Right lobe of liver (tissue), 6 donors: ENCODE measurements around the gene ZCCHC24. TPM values are rescaled to one million over a fixed set of nuclear protein-coding genes. Genes with fewer than 3 reads are reported as not detected.

ENCODE experiments used
- ATAC-seq, 4 donors: fragments of 200-7000 bp; cut with Tn5 transposase; one replicate each; pipeline ENCODE4 v1.9.1; 2020; ENCODE audit warnings: mild to moderate bottlenecking in 4 of 4, moderate library complexity in 4 of 4
- DNase-seq, 3 donors: peaks; one replicate each; pipeline ENCODE4 v3.0.0-alpha.2; 2020
- H3K27ac ChIP-seq, 3 donors: fragments of 200-600 bp; one replicate each; pipeline ENCODE4 v1.8.0; 2022
- H3K27me3 ChIP-seq, 2 donors: fragments of 200-600 bp; one replicate each; pipeline ENCODE4 v1.8.0; 2022
- H3K36me3 ChIP-seq, 4 donors: fragments of 200-600 bp; sonication (generic) in 1 of 4; one replicate each; pipeline versions ENCODE4 v1.5.1 to v1.8.0; 2017 to 2022; ENCODE audit warnings: control low read depth in 1 of 4
- H3K4me1 ChIP-seq, 4 donors: fragments of 200-600 bp; sonication (generic) in 1 of 4; one replicate each; pipeline versions ENCODE4 v1.5.1 to v1.8.0; 2017 to 2022; ENCODE audit warnings: control low read depth in 1 of 4
- H3K4me3 ChIP-seq, 3 donors: fragments of 200-600 bp; one replicate each; pipeline ENCODE4 v1.8.0; 2022
- H3K9me3 ChIP-seq, 4 donors: fragments of 200-600 bp; sonication (generic) in 1 of 4; one replicate each; pipeline versions ENCODE4 v1.5.1 to v1.8.0; 2017 to 2022; ENCODE audit warnings: control low read depth in 1 of 4
- POLR2A ChIP-seq: fragments of 450-650 bp; IDR thresholded peaks from one replicate; pipeline ENCODE4 v1.6.1; 2017; ENCODE audit warnings: antibody characterized with exemption, mild to moderate bottlenecking
- WGBS: methylation state at CpG from one replicate; pipeline ENCODE4 v1.1.6; 2018; ENCODE audit warnings: low coverage, low lambda C conversion rate; ENCODE audit not compliant: insufficient coverage; ENCODE audit errors: missing lambda C conversion rate; 5-methylcytosine and 5-hydroxymethylcytosine counted together
- intact Hi-C, 2 donors: fragments of 100-400 bp; cut with DNase I; formaldehyde crosslinking; loops; one replicate each; pipeline versions ENCODE4 v1.11.2 to v1.14.1; 2022
- total RNA-seq, 6 experiments: library from RNA; depleted of rRNA in 2 of 6; stranded (reverse); fragments of >200 nt in 2 of 6; fragmentation: NEBNext Ultra II Directional in 3 of 6; extraction: Animal tissue kit (Norgen Biotek cat#: 25700) in 3 of 6; gene quantifications; one replicate each; pipeline versions ENCODE4 v1.1.0 to v1.2.4, GENCODE V29; 2016 to 2023
- TF ChIP-seq, protein P1 (sequence below), 4 donors: fragments of 200-600 bp in 3 of 4; fragments of 450-650 bp in 1 of 4; IDR thresholded peaks; one replicate each; pipeline versions ENCODE4 v1.5.1 to v1.8.0; 2016 to 2022; ENCODE audit warnings: antibody characterized with exemption in 4 of 4, mild to moderate bottlenecking in 2 of 4
- donor health status: DM: no; HTN: yes; CAD: no.
- donor health status: DM: no; HTN: no; CAD: no.
- donor health status: DM: no; HTN: no; CAD: no.
- donor health status: DM: no; HTN: yes; CAD: no.
- donor health status: DM: no; HTN: yes; CAD: no.

The ZCCHC24 gene
- total RNA-seq, 6 experiments from 2014 or later: 19.8 to 33.6 (median 22.7) TPM

DNA sequence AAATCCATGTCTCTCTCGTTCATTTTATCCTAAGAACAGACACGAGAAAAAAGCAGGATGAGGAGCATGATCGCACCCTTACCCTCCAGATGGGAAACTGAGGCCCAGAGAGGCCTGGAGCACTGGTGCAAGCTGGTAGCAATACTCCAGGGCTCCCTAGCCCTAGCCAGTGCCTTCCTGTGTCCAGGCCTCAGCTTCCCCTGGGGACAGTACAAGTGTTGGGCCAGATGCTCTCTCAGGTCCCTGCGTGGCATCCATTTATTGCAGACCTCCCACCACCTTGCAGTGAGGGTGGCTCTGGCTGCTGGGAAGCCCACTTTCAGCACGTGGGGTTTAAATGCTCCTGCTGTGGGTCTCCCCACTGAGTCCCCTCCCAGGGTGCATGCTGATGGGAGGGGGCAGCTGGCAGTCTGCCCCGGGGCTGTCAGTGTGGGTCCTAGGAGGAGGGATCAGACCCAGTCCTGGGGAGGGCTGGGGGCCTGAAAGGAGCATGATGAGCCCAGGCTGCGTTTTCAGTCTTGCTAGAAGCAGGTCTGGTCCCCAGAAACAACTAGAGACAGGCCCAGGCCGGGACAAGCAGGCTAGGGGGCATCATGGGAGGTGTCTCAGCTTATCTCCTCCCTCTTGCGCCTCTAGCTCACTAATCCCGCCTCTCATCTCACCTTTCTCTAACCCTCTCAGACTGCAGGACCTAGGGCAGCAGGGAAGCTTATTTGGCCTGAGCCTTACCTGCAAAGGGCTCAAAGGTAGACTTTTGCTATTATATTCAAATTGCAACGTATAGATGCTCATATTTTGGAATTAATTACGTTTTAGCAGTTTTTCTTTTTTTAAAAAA is 98.8 kb downstream of the ZCCHC24 start:
- peaks cover 0 to 25% (median 17%) of the 10 kb centered on the region in 4 donors for H3K36me3 ChIP-seq
- intact Hi-C loops: no loop called here
- no peaks in the 10 kb centered on the region for H3K9me3 ChIP-seq
- 43% methylated on average over 6 of the region's 12 CpGs for WGBS
- no peaks in the 10 kb centered on the region for H3K27me3 ChIP-seq
- H3K4me1 ChIP-seq: peaks cover 0 to 48% (median 26%) of the 10 kb centered on the region in 4 donors
- peak overlapping the region in 1 of 3 donors; percentile 83 for H3K27ac ChIP-seq
- DNase-seq (peak in 1 of 3 donors; percentile 48), ATAC-seq (no peak)
- no peak for TF ChIP-seq POLR2A
- TF ChIP-seq, protein P1, sequence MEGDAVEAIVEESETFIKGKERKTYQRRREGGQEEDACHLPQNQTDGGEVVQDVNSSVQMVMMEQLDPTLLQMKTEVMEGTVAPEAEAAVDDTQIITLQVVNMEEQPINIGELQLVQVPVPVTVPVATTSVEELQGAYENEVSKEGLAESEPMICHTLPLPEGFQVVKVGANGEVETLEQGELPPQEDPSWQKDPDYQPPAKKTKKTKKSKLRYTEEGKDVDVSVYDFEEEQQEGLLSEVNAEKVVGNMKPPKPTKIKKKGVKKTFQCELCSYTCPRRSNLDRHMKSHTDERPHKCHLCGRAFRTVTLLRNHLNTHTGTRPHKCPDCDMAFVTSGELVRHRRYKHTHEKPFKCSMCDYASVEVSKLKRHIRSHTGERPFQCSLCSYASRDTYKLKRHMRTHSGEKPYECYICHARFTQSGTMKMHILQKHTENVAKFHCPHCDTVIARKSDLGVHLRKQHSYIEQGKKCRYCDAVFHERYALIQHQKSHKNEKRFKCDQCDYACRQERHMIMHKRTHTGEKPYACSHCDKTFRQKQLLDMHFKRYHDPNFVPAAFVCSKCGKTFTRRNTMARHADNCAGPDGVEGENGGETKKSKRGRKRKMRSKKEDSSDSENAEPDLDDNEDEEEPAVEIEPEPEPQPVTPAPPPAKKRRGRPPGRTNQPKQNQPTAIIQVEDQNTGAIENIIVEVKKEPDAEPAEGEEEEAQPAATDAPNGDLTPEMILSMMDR (IDR thresholded peaks at IDR 0.05): no peak
- no peak overlapping the region for H3K4me3 ChIP-seq

DNA sequence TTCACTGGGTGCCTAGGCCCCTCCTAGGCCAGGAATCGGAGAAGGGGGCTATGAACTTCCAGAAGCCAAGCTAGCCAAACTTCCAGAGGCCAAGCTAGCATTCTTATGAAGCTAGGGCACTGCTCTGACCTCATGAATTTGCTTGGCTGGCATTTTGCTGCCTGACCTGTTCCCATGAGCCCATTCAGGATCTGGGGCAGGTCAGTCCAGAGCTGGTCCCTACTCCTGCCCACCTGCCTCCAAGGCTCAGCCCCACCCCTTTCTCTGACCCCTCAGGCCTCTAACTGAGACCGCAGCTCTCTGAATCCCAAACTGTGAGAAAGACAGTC is 99.4 kb downstream of the ZCCHC24 start:
- Histone ChIP-seq H3K9me3 (no peaks in the 10 kb centered on the region), H3K27me3 (no peaks in the 10 kb centered on the region), H3K4me3 (no peak overlapping the region), H3K4me1 (peaks cover 0 to 54% (median 29%) of the 10 kb centered on the region in 4 donors), H3K36me3 (peaks cover 0 to 20% (median 13%) of the 10 kb centered on the region in 4 donors), H3K27ac (no peak overlapping the region)
- peak in 1 of 3 donors; percentile 60 for DNase-seq
- intact Hi-C loops: no loop called here
- ATAC-seq: no peak
- 80% methylated on average over 1 of the region's 2 CpGs for whole genome bisulfite sequencing
- TF ChIP-seq, protein P1 (IDR thresholded peaks at IDR 0.05): no peak
- TF ChIP-seq POLR2A: no peak

DNA sequence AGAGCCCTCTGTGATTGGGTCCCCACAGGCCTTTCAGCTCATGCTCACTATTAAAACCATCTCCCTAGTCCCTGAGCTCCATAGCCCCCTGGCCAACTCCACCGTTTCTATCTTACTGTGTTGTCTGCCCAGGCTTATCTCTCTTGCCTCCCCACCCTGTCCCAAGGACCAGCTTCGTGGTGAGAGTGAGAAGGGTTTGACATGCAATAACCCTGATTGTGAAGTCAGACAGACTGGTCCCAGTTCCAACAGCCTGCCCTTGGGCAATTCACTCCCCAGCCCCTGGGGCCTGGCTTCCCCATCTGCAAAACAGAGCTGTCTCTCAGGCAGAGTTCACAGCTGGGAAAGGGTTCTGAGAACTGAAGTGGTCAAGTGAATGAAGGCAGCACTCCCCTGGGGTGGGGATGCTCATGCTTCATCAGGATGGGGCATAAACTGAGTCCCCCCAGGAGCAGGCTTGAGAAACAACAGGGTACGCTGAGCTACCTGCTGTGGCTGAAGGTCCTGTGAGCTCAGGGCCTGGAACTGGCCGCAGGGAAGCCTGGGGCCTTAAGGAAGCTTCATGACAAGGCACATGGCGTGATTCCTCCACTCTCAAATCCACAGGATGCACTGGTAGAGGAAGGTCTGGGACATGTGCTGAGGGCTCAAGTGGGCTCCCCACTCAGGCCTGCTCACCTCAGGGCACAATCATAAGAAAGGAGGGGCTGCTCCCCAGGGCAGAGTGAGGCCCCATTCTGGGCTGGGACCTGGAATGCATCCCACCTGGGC is 100.0 kb downstream of the ZCCHC24 start:
- Histone ChIP-seq H3K27ac (no peak overlapping the region), H3K27me3 (no peaks in the 10 kb centered on the region), H3K9me3 (no peaks in the 10 kb centered on the region), H3K4me1 (peaks cover 0 to 60% (median 30%) of the 10 kb centered on the region in 4 donors), H3K36me3 (peaks cover 0 to 15% (median 11%) of the 10 kb centered on the region in 4 donors), H3K4me3 (no peak overlapping the region)
- intact Hi-C loops: no loop called here
- TF ChIP-seq, protein P1 (IDR thresholded peaks at IDR 0.05): no peak
- no peak for TF ChIP-seq POLR2A
- ATAC-seq (no peak), DNase-seq (peak in 1 of 3 donors; percentile 54)
- WGBS: 18% methylated on average over 2 of the region's 5 CpGs

DNA sequence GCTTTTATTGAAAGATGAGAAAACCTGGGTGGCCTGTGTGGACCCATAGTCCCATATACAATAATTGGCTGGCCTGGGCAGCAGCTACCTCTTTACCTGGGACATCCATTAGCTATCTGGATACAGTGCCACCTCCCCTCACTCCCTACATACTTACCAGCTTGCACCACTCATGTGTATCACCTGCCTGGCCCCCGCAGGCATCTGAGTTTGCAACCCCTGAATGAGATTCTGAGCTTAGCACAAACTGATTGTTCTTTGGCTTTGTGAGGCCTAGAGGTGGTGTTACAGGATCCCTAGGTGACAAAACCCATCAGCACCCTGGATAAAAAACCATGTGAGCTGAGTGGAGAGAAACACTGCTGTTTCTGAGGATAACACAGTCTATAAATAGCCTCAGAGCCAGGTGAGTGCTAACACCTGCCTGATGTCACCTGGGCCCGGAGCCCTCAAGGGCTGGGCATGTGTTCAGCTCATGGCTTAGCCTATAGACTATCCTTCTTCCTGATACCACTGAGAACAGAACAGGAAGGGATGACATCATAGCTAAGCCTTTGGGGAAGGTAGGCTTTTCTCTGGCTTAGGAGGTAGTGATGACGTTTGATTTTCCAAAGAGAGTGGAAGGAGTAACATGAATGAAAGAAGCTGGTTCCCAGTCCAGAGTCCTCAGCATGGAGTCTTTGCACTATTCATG is 100.8 kb downstream of the ZCCHC24 start:
- whole genome bisulfite sequencing: 89% methylated on average over 1 of the region's 3 CpGs
- Histone ChIP-seq H3K27ac (no peak overlapping the region), H3K9me3 (no peaks in the 10 kb centered on the region), H3K4me3 (no peak overlapping the region), H3K4me1 (peaks cover 0 to 65% (median 34%) of the 10 kb centered on the region in 4 donors), H3K36me3 (peaks cover 0 to 7% (median 4%) of the 10 kb centered on the region in 4 donors), H3K27me3 (no peaks in the 10 kb centered on the region)
- no peak for TF ChIP-seq POLR2A
- TF ChIP-seq, protein P1 (IDR thresholded peaks at IDR 0.05): no peak
- ATAC-seq (no peak), DNase-seq (peak in 1 of 3 donors; percentile 28)
- intact Hi-C loops: no loop called here
